Measurements from ENCODE around the gene TIFAB.

- TF ChIP-seq CTCF (IDR thresholded peaks at IDR 0.05) (no peak), EP300 (IDR thresholded peaks at IDR 0.05) (no peak), POLR2AphosphoS5 (IDR thresholded peaks at IDR 0.05) (no peak), POLR2A (IDR thresholded peaks at IDR 0.05; ENCODE audit: low read depth) (no peak)
These were observed 23.6 kb downstream of the TIFAB start for GRCh38 chr5:135428586-135428985.

Measured in esophagus muscularis mucosa (tissue), 4 donors.